Panc1 (cell line): Measurements from ENCODE around the gene P2RY12.

ENCODE experiments used
- POLR2AphosphoS5 ChIP-seq: IDR thresholded peaks from 2 replicates; pipeline ENCODE4 v1.6.1; 2012; ENCODE audit warnings: mild to moderate bottlenecking, low read depth, low read length, moderate library complexity
- SIN3A ChIP-seq: IDR thresholded peaks from 2 replicates; pipeline ENCODE4 v1.6.1; 2012; ENCODE audit warnings: low read depth, mild to moderate bottlenecking, low read length, moderate library complexity, borderline replicate concordance; ENCODE audit not compliant: insufficient read depth
- TF ChIP-seq, protein P1 (sequence below): fragments of 450-650 bp; IDR thresholded peaks from 2 replicates; pipeline ENCODE4 v1.5.1; 2017; ENCODE audit warnings: mild to moderate bottlenecking

DNA sequence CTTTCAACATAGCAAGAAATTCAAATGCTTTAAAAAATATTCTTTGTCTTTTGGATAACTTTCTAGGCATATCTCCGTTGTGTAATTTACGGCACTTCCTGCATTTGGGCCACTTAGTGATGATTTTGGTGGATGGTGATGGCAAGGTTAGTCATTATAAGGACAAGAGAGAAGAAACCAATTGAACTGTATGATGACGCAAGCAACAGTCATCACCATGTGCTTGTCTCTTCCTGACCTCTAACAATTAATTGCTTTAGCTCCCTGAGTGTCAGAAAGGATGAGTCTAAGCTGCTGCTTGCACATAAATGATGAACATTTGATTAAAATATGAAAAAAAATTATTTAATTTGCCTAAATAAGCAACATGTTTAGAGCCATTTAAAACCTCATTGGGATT, 11.3 kb upstream of the P2RY12 start:
- TF ChIP-seq, protein P1, sequence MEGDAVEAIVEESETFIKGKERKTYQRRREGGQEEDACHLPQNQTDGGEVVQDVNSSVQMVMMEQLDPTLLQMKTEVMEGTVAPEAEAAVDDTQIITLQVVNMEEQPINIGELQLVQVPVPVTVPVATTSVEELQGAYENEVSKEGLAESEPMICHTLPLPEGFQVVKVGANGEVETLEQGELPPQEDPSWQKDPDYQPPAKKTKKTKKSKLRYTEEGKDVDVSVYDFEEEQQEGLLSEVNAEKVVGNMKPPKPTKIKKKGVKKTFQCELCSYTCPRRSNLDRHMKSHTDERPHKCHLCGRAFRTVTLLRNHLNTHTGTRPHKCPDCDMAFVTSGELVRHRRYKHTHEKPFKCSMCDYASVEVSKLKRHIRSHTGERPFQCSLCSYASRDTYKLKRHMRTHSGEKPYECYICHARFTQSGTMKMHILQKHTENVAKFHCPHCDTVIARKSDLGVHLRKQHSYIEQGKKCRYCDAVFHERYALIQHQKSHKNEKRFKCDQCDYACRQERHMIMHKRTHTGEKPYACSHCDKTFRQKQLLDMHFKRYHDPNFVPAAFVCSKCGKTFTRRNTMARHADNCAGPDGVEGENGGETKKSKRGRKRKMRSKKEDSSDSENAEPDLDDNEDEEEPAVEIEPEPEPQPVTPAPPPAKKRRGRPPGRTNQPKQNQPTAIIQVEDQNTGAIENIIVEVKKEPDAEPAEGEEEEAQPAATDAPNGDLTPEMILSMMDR: no peak
- TF ChIP-seq SIN3A (no peak), POLR2AphosphoS5 (no peak)
